ENCODE data around the gene GEMIN4.
"Not testable (repeated sequence)": the region's sequence is repeated elsewhere in the genome, so short reads cannot be mapped to it uniquely, and the experiment has no call there.

- TF ChIP-seq EZH2phosphoT487 (IDR thresholded peaks at IDR 0.05; ENCODE audit: unreplicated experiment); CTCF (conservative IDR thresholded peaks at IDR 0.05; ENCODE audit: low read depth in 2 of 2); REST (IDR thresholded peaks at IDR 0.05; ENCODE audit: unreplicated experiment); CREB1 (CRISPR knock-in tag; IDR thresholded peaks at IDR 0.05; ENCODE audit: low read depth); NANOG (IDR thresholded peaks at IDR 0.05; ENCODE audit: borderline replicate concordance); POLR2AphosphoS5 (IDR thresholded peaks at IDR 0.05; ENCODE audit: low read depth); EZH2 (IDR thresholded peaks at IDR 0.05; ENCODE audit: low read depth, unreplicated experiment); JUNB (IDR thresholded peaks at IDR 0.05; ENCODE audit: unreplicated experiment); STAT1 (IDR thresholded peaks at IDR 0.05; ENCODE audit: unreplicated experiment); ETS1 (IDR thresholded peaks at IDR 0.05); ZNF331 (CRISPR knock-in tag; IDR thresholded peaks at IDR 0.05; ENCODE audit: low read depth); ZNF462 (CRISPR knock-in tag; IDR thresholded peaks at IDR 0.05); ZNF114 (CRISPR knock-in tag; IDR thresholded peaks at IDR 0.05): not testable (repeated sequence)
These were observed 54.0 kb downstream of the GEMIN4 start for GRCh38 chr17:698096-698495.
